Aorta (tissue), 5 donors: ENCODE data around the gene TMEM37. TPM values are rescaled to one million over a fixed set of nuclear protein-coding genes. Genes with fewer than 3 reads are reported as not detected.

ENCODE experiments used
- ATAC-seq: fragments of 200-7000 bp; cut with Tn5 transposase; one replicate; pipeline ENCODE4 v1.9.1; 2022; ENCODE audit warnings: moderate library complexity; ENCODE audit not compliant: low FRiP score
- DNase-seq, 2 donors: peaks; one replicate each; pipeline ENCODE4 v3.0.0-alpha.2; 2020
- H3K27ac ChIP-seq, 2 donors: one replicate each; pipeline ENCODE4 v1.5.1; 2013; ENCODE audit warnings: low read length in 2 of 2, mild to moderate bottlenecking in 2 of 2, moderate library complexity in 2 of 2, control low read depth in 1 of 2, inconsistent platforms in 1 of 2, low read depth in 1 of 2
- H3K27me3 ChIP-seq, 2 donors: one replicate each; pipeline ENCODE4 v1.6.1; 2013; ENCODE audit warnings: control low read depth in 1 of 2, low read length in 1 of 2, mild to moderate bottlenecking in 1 of 2, moderate library complexity in 1 of 2; ENCODE audit not compliant: insufficient read depth in 2 of 2, control insufficient read depth in 1 of 2
- H3K36me3 ChIP-seq, 2 donors: one replicate each; pipeline ENCODE4 v1.6.1; 2013; ENCODE audit warnings: control low read depth in 1 of 2, low read length in 1 of 2, mild to moderate bottlenecking in 1 of 2; ENCODE audit not compliant: insufficient read depth in 2 of 2, control insufficient read depth in 1 of 2
- H3K4me1 ChIP-seq, 2 donors: one replicate each; pipeline ENCODE4 v1.6.1; 2013; ENCODE audit warnings: low read length in 2 of 2, control low read depth in 1 of 2, mild to moderate bottlenecking in 1 of 2, moderate library complexity in 1 of 2; ENCODE audit not compliant: insufficient read depth in 2 of 2, control insufficient read depth in 1 of 2
- H3K4me3 ChIP-seq, 2 donors: one replicate each; pipeline ENCODE4 v1.5.1; 2013; ENCODE audit warnings: low read length in 2 of 2, control low read depth in 1 of 2, mild to moderate bottlenecking in 1 of 2
- H3K9me3 ChIP-seq: one replicate; pipeline ENCODE4 v1.6.1; 2013; ENCODE audit warnings: mild to moderate bottlenecking, low read length; ENCODE audit not compliant: control insufficient read depth
- WGBS, 2 donors: extraction: QIAGEN DNeasy Blood & Tissue Kit; methylation state at CpG; one replicate each; pipeline ENCODE4 v1.1.7; 2013; 5-methylcytosine and 5-hydroxymethylcytosine counted together
- intact Hi-C, 2 donors: fragments of 100-400 bp; cut with DNase I; formaldehyde crosslinking; loops; one replicate each; pipeline versions ENCODE4 v1.14.2 to v1.15.0; 2022
- polyA plus RNA-seq, 2 donors: library from polyadenylated mRNA; stranded (reverse); fragments of 200-250 nt; gene quantifications; one replicate each; pipeline ENCODE4 v1.2.3, GENCODE V29; 2013
- total RNA-seq, 2 donors: library from RNA; stranded (reverse); fragmentation: NEBNext Ultra II Directional; extraction: Animal tissue kit (Norgen Biotek cat#: 25700); gene quantifications; one replicate each; pipeline ENCODE4 v1.2.1, GENCODE V29; 2021
- donor health status: healthy with polysubstance abuse.
- donor health status: Bipolar disorder and iron deficiency.
- donor health status: DM: no; HTN: no; CAD: no.
- donor health status: DM: no; HTN: no; CAD: no.
- donor health status: DM: yes; HTN: yes; CAD: no.

Gene TMEM37
- total and polyA plus RNA-seq, 4 donors, result 1.2 to 19.8 (median 8.1) TPM

GRCh38 chr2:119435081-119435952, 3.7 kb downstream of the TMEM37 start:
- no peaks in the 10 kb centered on the region for H3K9me3 ChIP-seq
- H3K4me3 ChIP-seq, result no peak overlapping the region
- DNase-seq (no peak), ATAC-seq (no peak)
- 91% methylated on average over 6 of the region's 6 CpGs for WGBS, 2 donors
- intact Hi-C loops, result no loop called here
- no peaks in the 10 kb centered on the region for H3K27me3 ChIP-seq
- H3K36me3 ChIP-seq, result no peaks in the 10 kb centered on the region
- H3K4me1 ChIP-seq, result no peaks in the 10 kb centered on the region
- no peak overlapping the region for H3K27ac ChIP-seq

- ATAC-seq, result no peak
- no peak for DNase-seq
- WGBS, 2 donors, result 82 to 92% methylated on average over 7 of the region's 7 CpGs
- H3K27me3 ChIP-seq, result no peaks in the 10 kb centered on the region
- intact Hi-C loops, result no loop called here
- H3K36me3 ChIP-seq, result no peaks in the 10 kb centered on the region
- H3K4me3 ChIP-seq, result no peak overlapping the region
- H3K4me1 ChIP-seq, result no peaks in the 10 kb centered on the region
- H3K9me3 ChIP-seq, result no peaks in the 10 kb centered on the region
- H3K27ac ChIP-seq, result no peak overlapping the region
Measured at GRCh38 chr2:119435953-119436297, 4.3 kb downstream of the TMEM37 start.

- WGBS, 2 donors, result 93 to 96% methylated on average over 22 of the region's 22 CpGs
- H3K27ac ChIP-seq, result no peak overlapping the region
- DNase-seq (peak in 1 of 2 donors; percentile 71), ATAC-seq (no peak)
- intact Hi-C loops, result no loop called here
- H3K36me3 ChIP-seq, result no peaks in the 10 kb centered on the region
- H3K27me3 ChIP-seq, result no peaks in the 10 kb centered on the region
- H3K9me3 ChIP-seq, result no peaks in the 10 kb centered on the region
- H3K4me1 ChIP-seq, result no peaks in the 10 kb centered on the region
- no peak overlapping the region for H3K4me3 ChIP-seq
Measured at GRCh38 chr2:119436993-119437772, 5.5 kb downstream of the TMEM37 start.

GRCh38 chr2:119438128-119438656, 6.5 kb downstream of the TMEM37 start:
- H3K9me3 ChIP-seq, result no peaks in the 10 kb centered on the region

GRCh38 chr2:119438726-119439284, 7.2 kb downstream of the TMEM37 start:
- no peak overlapping the region for H3K27ac ChIP-seq
- no peaks in the 10 kb centered on the region for H3K4me1 ChIP-seq
- no peaks in the 10 kb centered on the region for H3K9me3 ChIP-seq
- H3K36me3 ChIP-seq, result no peaks in the 10 kb centered on the region
- H3K4me3 ChIP-seq, result no peak overlapping the region
- ATAC-seq, result no peak
- intact Hi-C loops, result no loop called here
- no peak for DNase-seq
- no peaks in the 10 kb centered on the region for H3K27me3 ChIP-seq
- WGBS, 2 donors, result 91 to 96% methylated on average over 6 of the region's 6 CpGs

More at GRCh38 chr2:119438128-119438656, 6.5 kb downstream of the TMEM37 start:
- no peaks in the 10 kb centered on the region for H3K27me3 ChIP-seq
- H3K27ac ChIP-seq, result no peak overlapping the region
- intact Hi-C loops, result no loop called here
- no peaks in the 10 kb centered on the region for H3K4me1 ChIP-seq
- no peak overlapping the region for H3K4me3 ChIP-seq
- DNase-seq (no peak), ATAC-seq (no peak)
- WGBS, 2 donors, result 87 to 92% methylated on average over 6 of the region's 6 CpGs
- H3K36me3 ChIP-seq, result no peaks in the 10 kb centered on the region

GRCh38 chr2:119439574-119440500, 8.2 kb downstream of the TMEM37 start:
- no peaks in the 10 kb centered on the region for H3K4me1 ChIP-seq
- ATAC-seq, result no peak
- H3K27ac ChIP-seq, result no peak overlapping the region
- H3K27me3 ChIP-seq, result no peaks in the 10 kb centered on the region
- no peak overlapping the region for H3K4me3 ChIP-seq
- no peaks in the 10 kb centered on the region for H3K9me3 ChIP-seq
- peak in 1 of 2 donors; percentile 70 for DNase-seq
- intact Hi-C loops, result no loop called here
- no peaks in the 10 kb centered on the region for H3K36me3 ChIP-seq
- whole genome bisulfite sequencing, 2 donors, result 85 to 89% methylated on average over 15 of the region's 15 CpGs

- WGBS, 2 donors, result 75 to 78% methylated on average over 1 of the region's 1 CpG
- no peak overlapping the region for H3K27ac ChIP-seq
- intact Hi-C loops, result no loop called here
- no peaks in the 10 kb centered on the region for H3K36me3 ChIP-seq
- no peaks in the 10 kb centered on the region for H3K27me3 ChIP-seq
- DNase-seq (no peak), ATAC-seq (no peak)
- H3K9me3 ChIP-seq, result no peaks in the 10 kb centered on the region
- H3K4me1 ChIP-seq, result no peaks in the 10 kb centered on the region
- no peak overlapping the region for H3K4me3 ChIP-seq
Measured at GRCh38 chr2:119440501-119440870, 8.8 kb downstream of the TMEM37 start.

- no peaks in the 10 kb centered on the region for H3K36me3 ChIP-seq
- H3K27me3 ChIP-seq, result no peaks in the 10 kb centered on the region
- no peak overlapping the region for H3K27ac ChIP-seq
- DNase-seq (no peak), ATAC-seq (no peak)
- 78 to 79% methylated on average over 4 of the region's 4 CpGs for WGBS, 2 donors
- H3K4me1 ChIP-seq, result no peaks in the 10 kb centered on the region
- intact Hi-C loops, result no loop called here
- H3K9me3 ChIP-seq, result no peaks in the 10 kb centered on the region
- H3K4me3 ChIP-seq, result no peak overlapping the region
Measured at GRCh38 chr2:119440873-119441272, 9.2 kb downstream of the TMEM37 start.
